Adrenal gland (tissue), 5 donors: ENCODE measurements around the gene TCF12.

ENCODE experiments used
- CTCF ChIP-seq, 6 experiments: fragments of 450-650 bp in 4 of 6; fragments of 200-600 bp in 2 of 6; sonication (generic) in 1 of 6; IDR thresholded peaks; 1 replicate in 5 of 6; 2 replicates in 1 of 6; pipeline versions ENCODE4 v1.5.1 to v1.8.0; 2016 to 2021; ENCODE audit warnings: antibody characterized with exemption in 6 of 6, mild to moderate bottlenecking in 2 of 6, moderate library complexity in 1 of 6
- POLR2A ChIP-seq, 2 donors: fragments of 450-650 bp; IDR thresholded peaks; one replicate each; pipeline ENCODE4 v1.6.1; 2017; ENCODE audit warnings: antibody characterized with exemption in 2 of 2, mild to moderate bottlenecking in 2 of 2, moderate library complexity in 1 of 2
- donor health status: DM: no; HTN: no; CAD: no.

DNA sequence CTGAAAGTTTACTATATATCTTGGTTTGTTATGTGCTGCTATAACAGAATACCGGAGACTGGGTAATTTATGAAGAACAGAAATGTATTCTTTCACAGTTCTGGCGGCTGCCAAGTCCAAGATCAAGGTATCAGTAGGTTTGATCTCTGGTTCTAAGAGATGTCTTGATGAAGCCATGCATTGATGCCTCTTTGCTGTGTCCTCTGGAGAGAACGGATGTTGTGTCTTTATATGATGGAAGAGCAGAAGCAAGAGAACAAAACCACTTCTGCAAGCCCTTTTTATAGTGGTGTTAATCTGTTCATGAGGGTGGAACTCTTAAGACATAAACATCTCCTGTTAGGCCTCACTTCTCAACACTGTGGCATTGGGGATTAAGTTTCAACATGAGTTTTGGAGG, 62.7 kb downstream of the TCF12 start:
- TF ChIP-seq CTCF (IDR thresholded peaks at IDR 0.05) = no peak
- TF ChIP-seq POLR2A (IDR thresholded peaks at IDR 0.05) = no peak
